ENCODE results near the gene VPS52. TPM values are rescaled to one million over a fixed set of nuclear protein-coding genes. Genes with fewer than 3 reads are reported as not detected.

VPS52 gene
- total and polyA plus RNA-seq, 9 of the 15 experiments (the other 6 are each of a cell fraction or from before 2014, with no cell fraction given): 24.4 to 103 (median 40.2) TPM

DNA sequence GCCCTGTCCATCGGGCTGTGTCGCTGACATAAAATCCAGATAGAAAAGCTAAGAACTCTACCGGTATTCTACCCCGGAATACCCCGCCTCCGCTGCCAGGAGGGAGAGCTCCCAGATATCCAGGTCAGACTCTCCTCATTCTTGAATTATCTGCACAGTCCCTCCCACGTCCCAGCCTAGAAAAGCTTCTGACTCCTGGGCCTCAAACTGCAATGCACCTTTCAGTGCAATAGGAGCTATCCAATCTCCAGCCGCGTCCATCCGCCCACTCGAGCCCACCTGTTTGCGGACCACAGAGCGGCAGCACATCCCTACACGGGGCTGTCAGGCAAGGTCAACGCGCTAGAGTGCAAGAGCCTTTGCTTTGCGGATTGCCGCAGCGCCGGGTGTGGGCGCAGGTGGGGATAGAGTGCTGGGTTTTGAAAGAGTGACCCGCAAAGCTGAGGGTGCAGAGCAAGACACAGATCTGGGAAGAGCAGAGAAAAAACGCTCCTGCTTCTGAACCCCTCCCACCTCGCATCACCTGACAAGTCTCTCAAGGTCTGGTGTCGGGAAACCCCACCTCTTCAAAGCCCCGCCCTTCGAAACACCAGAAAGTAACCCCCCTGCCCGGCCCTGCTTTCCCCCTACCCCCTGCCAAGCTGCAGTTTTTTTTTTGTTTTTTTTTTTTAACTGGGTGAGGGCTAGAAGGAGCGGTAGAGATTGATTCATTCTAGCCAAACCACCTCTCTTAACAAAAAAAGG is 40.9 kb upstream of the VPS52 start (continued):
- TF ChIP-seq, protein P1, sequence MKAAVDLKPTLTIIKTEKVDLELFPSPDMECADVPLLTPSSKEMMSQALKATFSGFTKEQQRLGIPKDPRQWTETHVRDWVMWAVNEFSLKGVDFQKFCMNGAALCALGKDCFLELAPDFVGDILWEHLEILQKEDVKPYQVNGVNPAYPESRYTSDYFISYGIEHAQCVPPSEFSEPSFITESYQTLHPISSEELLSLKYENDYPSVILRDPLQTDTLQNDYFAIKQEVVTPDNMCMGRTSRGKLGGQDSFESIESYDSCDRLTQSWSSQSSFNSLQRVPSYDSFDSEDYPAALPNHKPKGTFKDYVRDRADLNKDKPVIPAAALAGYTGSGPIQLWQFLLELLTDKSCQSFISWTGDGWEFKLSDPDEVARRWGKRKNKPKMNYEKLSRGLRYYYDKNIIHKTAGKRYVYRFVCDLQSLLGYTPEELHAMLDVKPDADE (conservative IDR thresholded peaks at IDR 0.05; ENCODE audit: control insufficient read depth, low read depth, low read length): no peak
- TF ChIP-seq NCOR1 (IDR thresholded peaks at IDR 0.05) (no peak), SMAD2 (IDR thresholded peaks at IDR 0.05; ENCODE audit: low read depth, low read length) (no peak), SIN3A (IDR thresholded peaks at IDR 0.05; ENCODE audit: borderline replicate concordance in 2 of 2, control insufficient read depth in 1 of 2, low read depth in 2 of 2, low read length in 2 of 2) (peak in 1 of 2 experiments; percentile 53; a peak in 3 of 4 replicates), EGR1 (conservative IDR thresholded peaks at IDR 0.05) (peak; percentile 90), ZNF12 (CRISPR knock-in tag; IDR thresholded peaks at IDR 0.05) (peak; percentile 67; the same call in 1 of the 2 replicates), ETV5 (CRISPR knock-in tag; IDR thresholded peaks at IDR 0.05; ENCODE audit: low read depth) (0 out of 2 replicates have a peak, but pooled peaks have one; percentile 44), ARID2 (IDR thresholded peaks at IDR 0.05) (0 out of 2 replicates have a peak, but pooled peaks have one; percentile 7), RBFOX2 (IDR thresholded peaks at IDR 0.05; ENCODE audit: low read depth, low read length) (peak; percentile 53), HNRNPUL1 (IDR thresholded peaks at IDR 0.05; ENCODE audit: low read length) (no peak), POLR3G (IDR thresholded peaks at IDR 0.05; ENCODE audit: extremely low read depth, insufficient read length, insufficient replicate concordance) (no peak)
- TF ChIP-seq, protein P2, sequence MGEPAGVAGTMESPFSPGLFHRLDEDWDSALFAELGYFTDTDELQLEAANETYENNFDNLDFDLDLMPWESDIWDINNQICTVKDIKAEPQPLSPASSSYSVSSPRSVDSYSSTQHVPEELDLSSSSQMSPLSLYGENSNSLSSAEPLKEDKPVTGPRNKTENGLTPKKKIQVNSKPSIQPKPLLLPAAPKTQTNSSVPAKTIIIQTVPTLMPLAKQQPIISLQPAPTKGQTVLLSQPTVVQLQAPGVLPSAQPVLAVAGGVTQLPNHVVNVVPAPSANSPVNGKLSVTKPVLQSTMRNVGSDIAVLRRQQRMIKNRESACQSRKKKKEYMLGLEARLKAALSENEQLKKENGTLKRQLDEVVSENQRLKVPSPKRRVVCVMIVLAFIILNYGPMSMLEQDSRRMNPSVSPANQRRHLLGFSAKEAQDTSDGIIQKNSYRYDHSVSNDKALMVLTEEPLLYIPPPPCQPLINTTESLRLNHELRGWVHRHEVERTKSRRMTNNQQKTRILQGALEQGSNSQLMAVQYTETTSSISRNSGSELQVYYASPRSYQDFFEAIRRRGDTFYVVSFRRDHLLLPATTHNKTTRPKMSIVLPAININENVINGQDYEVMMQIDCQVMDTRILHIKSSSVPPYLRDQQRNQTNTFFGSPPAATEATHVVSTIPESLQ (CRISPR knock-in tag; IDR thresholded peaks at IDR 0.05): 0 out of 2 replicates have a peak, but pooled peaks have one; percentile 45
- TF ChIP-seq, protein P3, sequence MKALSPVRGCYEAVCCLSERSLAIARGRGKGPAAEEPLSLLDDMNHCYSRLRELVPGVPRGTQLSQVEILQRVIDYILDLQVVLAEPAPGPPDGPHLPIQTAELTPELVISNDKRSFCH (CRISPR knock-in tag; IDR thresholded peaks at IDR 0.05): no peak
- TF ChIP-seq, protein P3 (tag; IDR thresholded peaks at IDR 0.05): no peak
- TF ChIP-seq, protein P4, sequence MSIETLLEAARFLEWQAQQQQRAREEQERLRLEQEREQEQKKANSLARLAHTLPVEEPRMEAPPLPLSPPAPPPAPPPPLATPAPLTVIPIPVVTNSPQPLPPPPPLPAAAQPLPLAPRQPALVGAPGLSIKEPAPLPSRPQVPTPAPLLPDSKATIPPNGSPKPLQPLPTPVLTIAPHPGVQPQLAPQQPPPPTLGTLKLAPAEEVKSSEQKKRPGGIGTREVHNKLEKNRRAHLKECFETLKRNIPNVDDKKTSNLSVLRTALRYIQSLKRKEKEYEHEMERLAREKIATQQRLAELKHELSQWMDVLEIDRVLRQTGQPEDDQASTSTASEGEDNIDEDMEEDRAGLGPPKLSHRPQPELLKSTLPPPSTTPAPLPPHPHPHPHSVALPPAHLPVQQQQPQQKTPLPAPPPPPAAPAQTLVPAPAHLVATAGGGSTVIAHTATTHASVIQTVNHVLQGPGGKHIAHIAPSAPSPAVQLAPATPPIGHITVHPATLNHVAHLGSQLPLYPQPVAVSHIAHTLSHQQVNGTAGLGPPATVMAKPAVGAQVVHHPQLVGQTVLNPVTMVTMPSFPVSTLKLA (conservative IDR thresholded peaks at IDR 0.05): peak; percentile 32 to 70; a peak in 3 of 4 replicates
